Measurements from ENCODE around the gene GOLGA1. TPM values are rescaled to one million over a fixed set of nuclear protein-coding genes. Genes with fewer than 3 reads are reported as not detected.

The GOLGA1 gene
- total and polyA plus RNA-seq, 2 of the 13 experiments (the other 11 are each of a cell fraction or from before 2014, with no cell fraction given), result 12.7 to 15.9 TPM

DNA sequence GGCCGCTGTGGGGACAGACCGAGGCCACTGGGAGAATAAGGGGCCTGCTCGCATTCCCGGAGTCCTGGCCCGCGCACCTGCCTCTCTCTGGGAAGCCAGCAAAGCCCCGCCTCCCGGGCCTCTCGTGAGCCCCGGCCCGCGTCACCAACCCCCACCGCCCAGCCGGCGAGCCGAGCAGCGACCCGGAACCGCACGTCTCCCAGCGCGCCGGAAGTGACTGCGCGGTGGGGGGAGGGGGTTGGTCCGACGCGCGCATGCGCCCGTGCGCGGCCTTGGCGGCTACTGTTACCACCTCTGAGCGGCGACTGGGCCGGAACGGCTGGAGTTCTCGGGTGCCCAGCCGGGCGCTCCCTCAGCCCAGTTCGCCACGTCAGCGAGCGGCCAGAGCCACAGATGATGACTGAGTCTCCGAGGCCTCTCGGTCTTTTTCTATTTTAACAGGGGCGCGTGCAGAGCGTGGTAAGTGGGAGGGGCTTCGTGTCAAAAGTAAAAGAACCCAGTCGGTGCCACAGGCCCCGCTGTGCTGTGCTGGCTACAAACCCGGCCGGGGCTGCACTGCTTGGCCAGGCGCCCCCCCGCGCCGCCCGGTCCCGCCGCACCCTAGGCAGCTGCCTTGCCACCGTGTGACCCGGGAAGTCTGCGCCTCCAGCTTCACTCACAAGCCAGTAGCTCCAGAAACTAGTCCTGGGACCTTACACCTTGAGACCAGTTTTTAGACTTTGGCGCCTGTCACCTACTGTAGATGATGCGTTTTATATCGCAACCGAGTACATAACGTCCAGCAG, at the start of gene GOLGA1 (continued):
- TF ChIP-seq, protein P1, sequence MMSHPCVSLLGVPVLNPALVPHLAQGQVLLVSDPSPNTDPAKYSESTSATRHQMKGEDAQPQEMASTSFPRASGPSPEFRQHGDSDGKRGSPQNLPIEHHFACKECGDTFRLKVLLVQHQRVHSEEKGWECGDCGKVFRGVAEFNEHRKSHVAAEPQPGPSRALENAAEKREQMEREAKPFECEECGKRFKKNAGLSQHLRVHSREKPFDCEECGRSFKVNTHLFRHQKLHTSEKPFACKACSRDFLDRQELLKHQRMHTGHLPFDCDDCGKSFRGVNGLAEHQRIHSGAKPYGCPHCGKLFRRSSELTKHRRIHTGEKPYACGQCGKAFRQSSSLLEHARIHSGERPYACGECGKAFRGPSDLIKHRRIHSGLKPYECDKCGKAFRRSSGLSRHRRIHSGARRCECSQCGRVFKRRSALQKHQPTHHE (CRISPR knock-in tag; IDR thresholded peaks at IDR 0.05; ENCODE audit: borderline replicate concordance), result peak; percentile 77; the same call in 1 of the 2 replicates
- TF ChIP-seq ZMYM4 (CRISPR knock-in tag; IDR thresholded peaks at IDR 0.05) (peak; percentile 83), ZNF333 (CRISPR knock-in tag; IDR thresholded peaks at IDR 0.05; ENCODE audit: borderline replicate concordance) (peak; percentile 87), JUN (CRISPR knock-in tag; IDR thresholded peaks at IDR 0.05) (peak; percentile 57; the same call in 1 of the 2 replicates), FOXJ3 (CRISPR knock-in tag; IDR thresholded peaks at IDR 0.05; ENCODE audit: borderline replicate concordance) (peak; percentile 59; the same call in 1 of the 2 replicates), CREB1 (IDR thresholded peaks at IDR 0.05) (peak; percentile 94), CREB1 (CRISPR knock-in tag; IDR thresholded peaks at IDR 0.05) (peak; percentile 92), MAFF (IDR thresholded peaks at IDR 0.05; ENCODE audit: low read depth, low read length) (no peak), ZNF383 (CRISPR knock-in tag; IDR thresholded peaks at IDR 0.05; ENCODE audit: borderline replicate concordance) (0 out of 2 replicates have a peak, but pooled peaks have one; percentile 20), ZNF121 (CRISPR knock-in tag; IDR thresholded peaks at IDR 0.05) (no peak; the same call in 1 of the 2 replicates), YEATS2 (CRISPR knock-in tag; IDR thresholded peaks at IDR 0.05; ENCODE audit: borderline replicate concordance) (peak; percentile 97), ZBTB7B (CRISPR knock-in tag; IDR thresholded peaks at IDR 0.05) (peak; percentile 46; the same call in 1 of the 2 replicates), PHF21A (CRISPR knock-in tag; IDR thresholded peaks at IDR 0.05) (peak; percentile 83), HMGA1 (CRISPR knock-in tag; conservative IDR thresholded peaks at IDR 0.05) (no peak)
- TF ChIP-seq, protein P2, sequence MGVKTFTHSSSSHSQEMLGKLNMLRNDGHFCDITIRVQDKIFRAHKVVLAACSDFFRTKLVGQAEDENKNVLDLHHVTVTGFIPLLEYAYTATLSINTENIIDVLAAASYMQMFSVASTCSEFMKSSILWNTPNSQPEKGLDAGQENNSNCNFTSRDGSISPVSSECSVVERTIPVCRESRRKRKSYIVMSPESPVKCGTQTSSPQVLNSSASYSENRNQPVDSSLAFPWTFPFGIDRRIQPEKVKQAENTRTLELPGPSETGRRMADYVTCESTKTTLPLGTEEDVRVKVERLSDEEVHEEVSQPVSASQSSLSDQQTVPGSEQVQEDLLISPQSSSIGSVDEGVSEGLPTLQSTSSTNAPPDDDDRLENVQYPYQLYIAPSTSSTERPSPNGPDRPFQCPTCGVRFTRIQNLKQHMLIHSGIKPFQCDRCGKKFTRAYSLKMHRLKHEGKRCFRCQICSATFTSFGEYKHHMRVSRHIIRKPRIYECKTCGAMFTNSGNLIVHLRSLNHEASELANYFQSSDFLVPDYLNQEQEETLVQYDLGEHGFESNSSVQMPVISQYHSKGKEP (CRISPR knock-in tag; IDR thresholded peaks at IDR 0.05), result no peak
- TF ChIP-seq, protein P3, sequence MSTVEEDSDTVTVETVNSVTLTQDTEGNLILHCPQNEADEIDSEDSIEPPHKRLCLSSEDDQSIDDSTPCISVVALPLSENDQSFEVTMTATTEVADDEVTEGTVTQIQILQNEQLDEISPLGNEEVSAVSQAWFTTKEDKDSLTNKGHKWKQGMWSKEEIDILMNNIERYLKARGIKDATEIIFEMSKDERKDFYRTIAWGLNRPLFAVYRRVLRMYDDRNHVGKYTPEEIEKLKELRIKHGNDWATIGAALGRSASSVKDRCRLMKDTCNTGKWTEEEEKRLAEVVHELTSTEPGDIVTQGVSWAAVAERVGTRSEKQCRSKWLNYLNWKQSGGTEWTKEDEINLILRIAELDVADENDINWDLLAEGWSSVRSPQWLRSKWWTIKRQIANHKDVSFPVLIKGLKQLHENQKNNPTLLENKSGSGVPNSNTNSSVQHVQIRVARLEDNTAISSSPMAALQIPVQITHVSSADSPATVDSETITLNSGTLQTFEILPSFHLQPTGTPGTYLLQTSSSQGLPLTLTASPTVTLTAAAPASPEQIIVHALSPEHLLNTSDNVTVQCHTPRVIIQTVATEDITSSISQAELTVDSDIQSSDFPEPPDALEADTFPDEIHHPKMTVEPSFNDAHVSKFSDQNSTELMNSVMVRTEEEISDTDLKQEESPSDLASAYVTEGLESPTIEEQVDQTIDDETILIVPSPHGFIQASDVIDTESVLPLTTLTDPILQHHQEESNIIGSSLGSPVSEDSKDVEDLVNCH (CRISPR knock-in tag; IDR thresholded peaks at IDR 0.05), result 0 out of 2 replicates have a peak, but pooled peaks have one; percentile 42
- TF ChIP-seq, protein P4, sequence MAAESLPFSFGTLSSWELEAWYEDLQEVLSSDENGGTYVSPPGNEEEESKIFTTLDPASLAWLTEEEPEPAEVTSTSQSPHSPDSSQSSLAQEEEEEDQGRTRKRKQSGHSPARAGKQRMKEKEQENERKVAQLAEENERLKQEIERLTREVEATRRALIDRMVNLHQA (CRISPR knock-in tag; IDR thresholded peaks at IDR 0.05), result no peak
- TF ChIP-seq, protein P5, sequence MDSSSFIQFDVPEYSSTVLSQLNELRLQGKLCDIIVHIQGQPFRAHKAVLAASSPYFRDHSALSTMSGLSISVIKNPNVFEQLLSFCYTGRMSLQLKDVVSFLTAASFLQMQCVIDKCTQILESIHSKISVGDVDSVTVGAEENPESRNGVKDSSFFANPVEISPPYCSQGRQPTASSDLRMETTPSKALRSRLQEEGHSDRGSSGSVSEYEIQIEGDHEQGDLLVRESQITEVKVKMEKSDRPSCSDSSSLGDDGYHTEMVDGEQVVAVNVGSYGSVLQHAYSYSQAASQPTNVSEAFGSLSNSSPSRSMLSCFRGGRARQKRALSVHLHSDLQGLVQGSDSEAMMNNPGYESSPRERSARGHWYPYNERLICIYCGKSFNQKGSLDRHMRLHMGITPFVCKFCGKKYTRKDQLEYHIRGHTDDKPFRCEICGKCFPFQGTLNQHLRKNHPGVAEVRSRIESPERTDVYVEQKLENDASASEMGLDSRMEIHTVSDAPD (CRISPR knock-in tag; IDR thresholded peaks at IDR 0.05), result no peak
- TF ChIP-seq, protein P6, sequence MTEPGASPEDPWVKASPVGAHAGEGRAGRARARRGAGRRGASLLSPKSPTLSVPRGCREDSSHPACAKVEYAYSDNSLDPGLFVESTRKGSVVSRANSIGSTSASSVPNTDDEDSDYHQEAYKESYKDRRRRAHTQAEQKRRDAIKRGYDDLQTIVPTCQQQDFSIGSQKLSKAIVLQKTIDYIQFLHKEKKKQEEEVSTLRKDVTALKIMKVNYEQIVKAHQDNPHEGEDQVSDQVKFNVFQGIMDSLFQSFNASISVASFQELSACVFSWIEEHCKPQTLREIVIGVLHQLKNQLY (CRISPR knock-in tag; IDR thresholded peaks at IDR 0.05), result no peak
- TF ChIP-seq, protein P7, sequence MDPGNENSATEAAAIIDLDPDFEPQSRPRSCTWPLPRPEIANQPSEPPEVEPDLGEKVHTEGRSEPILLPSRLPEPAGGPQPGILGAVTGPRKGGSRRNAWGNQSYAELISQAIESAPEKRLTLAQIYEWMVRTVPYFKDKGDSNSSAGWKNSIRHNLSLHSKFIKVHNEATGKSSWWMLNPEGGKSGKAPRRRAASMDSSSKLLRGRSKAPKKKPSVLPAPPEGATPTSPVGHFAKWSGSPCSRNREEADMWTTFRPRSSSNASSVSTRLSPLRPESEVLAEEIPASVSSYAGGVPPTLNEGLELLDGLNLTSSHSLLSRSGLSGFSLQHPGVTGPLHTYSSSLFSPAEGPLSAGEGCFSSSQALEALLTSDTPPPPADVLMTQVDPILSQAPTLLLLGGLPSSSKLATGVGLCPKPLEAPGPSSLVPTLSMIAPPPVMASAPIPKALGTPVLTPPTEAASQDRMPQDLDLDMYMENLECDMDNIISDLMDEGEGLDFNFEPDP (CRISPR knock-in tag; conservative IDR thresholded peaks at IDR 0.05), result no peak

All from HepG2 (cell line).